ENCODE measurements around the gene CRP.

DNA sequence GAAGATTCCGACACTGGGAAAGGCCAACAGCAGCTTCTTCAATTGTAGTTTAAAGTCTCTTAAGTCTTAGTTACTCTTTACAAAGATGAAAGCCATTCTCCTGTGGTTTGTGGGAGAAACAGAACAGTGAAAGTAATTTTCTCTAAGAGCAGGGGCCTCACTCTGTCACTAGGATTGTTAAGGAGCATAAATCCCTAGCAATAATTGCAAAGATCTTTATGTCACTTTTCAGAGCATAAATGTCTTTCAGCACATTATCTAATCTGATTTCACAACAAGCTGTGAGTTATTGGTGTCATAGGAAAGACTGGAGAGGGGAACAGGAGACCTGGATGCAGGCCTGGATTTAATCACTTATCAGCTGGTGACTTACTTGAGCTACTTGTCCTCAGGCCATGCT lies 34.0 kb upstream of the CRP start:
- TF ChIP-seq CTCF (IDR thresholded peaks at IDR 0.05) (no peak), ZFX (IDR thresholded peaks at IDR 0.05; ENCODE audit: borderline replicate concordance) (no peak)
